Measurements from ENCODE around the gene PTGDS. TPM values are rescaled to one million over a fixed set of nuclear protein-coding genes. Genes with fewer than 3 reads are reported as not detected.
A peak's percentile ranks its signal among the peaks of the same experiment; 100 is the strongest.

Gene PTGDS
- total RNA-seq, 1 donor: not detected

DNA sequence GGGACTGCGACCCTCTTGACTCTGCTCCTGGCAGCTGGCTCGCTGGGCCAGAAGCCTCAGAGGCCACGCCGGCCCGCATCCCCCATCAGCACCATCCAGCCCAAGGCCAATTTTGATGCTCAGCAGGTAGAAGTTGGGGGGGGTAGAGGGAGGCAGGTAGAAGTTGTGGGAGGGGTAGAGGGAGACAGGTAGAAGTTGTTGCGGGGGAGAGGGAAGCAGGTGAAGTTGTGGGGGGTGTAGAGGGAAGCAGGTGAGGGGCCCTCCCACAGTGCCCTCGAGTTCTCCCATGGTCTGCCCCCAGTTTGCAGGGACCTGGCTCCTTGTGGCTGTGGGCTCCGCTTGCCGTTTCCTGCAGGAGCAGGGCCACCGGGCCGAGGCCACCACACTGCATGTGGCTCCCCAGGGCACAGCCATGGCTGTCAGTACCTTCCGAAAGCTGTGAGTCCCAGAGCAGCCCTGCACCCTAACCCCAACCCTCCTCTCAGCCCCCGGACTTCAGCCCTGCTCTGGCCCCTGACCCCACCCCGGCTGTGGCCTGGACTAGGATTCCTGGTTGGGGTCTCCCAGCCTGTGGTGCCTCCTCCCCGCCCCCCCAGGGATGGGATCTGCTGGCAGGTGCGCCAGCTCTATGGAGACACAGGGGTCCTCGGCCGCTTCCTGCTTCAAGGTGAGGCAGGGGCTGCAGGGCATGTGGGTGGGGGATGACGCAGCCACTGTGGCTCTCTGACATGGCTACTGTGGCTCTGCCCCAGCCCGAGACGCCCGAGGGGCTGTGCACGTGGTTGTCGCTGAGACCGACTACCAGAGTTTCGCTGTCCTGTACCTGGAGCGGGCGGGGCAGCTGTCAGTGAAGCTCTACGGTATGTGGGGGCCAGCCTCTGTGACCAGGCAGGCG, 31.7 kb upstream of the PTGDS start:
- DNase-seq (ENCODE audit: low read depth in 2 of 3, low spot score in 2 of 3): no peak

DNA sequence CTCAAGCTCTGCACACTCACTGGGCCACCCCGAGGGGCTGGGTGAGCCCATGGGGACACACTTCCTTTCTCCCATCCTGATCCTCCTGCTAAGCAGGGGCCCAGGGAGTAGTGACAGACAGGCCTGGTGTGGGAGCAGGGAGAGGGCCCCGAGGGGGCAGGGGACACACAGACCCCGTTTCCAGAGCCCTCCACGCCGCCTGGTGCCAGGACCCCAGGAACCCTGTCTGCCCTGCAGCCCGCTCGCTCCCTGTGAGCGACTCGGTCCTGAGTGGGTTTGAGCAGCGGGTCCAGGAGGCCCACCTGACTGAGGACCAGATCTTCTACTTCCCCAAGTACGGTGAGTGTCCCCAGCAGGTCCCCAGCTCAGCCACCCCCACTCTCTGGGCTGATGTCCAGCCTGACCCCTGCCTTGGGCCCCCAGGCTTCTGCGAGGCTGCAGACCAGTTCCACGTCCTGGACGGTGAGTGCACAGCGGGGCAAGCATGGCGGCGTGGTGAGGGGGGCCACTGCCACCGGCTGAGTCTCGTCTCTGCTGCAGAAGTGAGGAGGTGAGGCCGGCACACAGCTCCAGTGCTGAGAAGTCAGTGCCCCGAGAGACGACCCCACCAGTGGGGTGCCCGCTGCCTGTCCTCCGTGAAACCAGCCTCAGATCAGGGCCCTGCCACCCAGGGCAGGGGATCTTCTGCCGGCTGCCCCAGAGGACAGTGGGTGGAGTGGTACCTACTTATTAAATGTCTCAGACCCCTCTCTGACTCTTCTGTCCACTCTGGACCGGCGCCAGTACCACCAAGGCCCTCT, 30.9 kb upstream of the PTGDS start:
- no peak for DNase-seq (ENCODE audit: low read depth in 2 of 3, low spot score in 2 of 3)

DNA sequence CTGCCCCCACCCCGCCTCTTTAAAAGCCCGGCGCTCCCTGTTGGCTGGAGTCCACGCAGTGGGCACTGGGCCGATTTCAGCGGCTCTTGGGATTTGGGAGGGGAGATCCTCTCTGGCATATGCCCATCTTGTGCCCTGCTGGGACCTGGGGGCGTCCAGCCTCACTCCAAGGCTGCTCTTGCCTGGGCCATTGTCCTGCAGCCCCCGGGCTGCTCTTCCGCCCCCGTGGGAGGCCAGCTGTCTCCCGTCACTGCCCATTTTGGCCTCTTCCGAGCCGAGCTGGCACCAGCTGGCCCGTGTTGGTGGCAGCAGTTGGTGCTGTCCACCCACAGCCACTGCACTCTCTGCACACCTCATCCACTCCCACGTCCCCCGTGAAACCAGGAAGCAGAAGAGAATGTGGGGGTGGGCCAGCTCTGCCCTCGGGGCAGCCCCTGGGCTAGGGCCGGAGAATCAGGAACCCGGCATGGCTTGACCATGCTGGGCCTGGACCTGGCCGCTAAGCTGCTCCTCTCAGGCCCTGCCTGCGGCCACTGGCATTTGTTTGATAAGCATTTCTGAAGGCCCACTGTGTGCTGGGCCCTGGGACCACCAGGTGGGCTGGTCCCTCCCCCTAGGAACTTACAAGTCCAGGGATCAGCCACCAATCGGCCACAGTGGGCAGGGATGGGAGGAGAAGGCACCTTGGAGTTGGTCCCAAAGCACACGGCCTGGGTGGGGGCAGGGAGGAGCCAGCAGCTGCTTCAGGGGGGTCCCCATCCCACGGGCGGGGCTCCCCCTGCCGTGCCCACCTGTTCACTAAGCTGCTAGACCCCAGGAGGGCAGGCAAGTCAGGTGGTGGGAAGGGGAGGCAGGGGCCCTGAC, 30.0 kb upstream of the PTGDS start:
- no peak for DNase-seq (ENCODE audit: low read depth in 2 of 3, low spot score in 2 of 3)

DNA sequence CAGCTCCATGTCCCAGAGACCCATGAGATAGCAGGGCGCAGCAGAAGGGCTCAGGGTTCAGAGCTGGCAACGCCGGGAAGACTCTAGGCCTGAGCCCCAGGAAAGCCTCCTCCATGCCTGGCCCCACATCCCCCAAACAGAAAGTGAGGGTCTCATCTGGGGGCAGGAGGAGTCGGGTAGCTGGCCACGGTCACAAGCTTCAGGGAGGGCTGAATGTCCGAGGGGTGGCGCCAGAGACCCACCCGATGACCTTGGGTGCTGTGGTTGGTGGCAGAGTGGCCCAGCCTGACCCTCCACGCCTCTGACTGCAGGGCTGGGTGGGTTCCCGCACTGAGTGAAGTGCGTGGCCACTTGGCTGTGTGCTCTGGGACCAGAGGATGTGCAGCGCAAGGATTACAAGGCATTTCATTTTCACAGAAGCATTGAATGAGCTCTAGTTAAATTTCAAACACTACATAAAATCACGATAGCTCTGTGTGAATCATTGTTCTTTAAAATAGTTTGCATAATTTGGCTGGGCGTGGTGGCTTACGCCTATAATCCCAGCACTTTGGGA, 29.3 kb upstream of the PTGDS start:
- DNase-seq (ENCODE audit: low read depth in 2 of 3, low spot score in 2 of 3): peak in 2 of 3 donors; percentile 41 to 47

DNA sequence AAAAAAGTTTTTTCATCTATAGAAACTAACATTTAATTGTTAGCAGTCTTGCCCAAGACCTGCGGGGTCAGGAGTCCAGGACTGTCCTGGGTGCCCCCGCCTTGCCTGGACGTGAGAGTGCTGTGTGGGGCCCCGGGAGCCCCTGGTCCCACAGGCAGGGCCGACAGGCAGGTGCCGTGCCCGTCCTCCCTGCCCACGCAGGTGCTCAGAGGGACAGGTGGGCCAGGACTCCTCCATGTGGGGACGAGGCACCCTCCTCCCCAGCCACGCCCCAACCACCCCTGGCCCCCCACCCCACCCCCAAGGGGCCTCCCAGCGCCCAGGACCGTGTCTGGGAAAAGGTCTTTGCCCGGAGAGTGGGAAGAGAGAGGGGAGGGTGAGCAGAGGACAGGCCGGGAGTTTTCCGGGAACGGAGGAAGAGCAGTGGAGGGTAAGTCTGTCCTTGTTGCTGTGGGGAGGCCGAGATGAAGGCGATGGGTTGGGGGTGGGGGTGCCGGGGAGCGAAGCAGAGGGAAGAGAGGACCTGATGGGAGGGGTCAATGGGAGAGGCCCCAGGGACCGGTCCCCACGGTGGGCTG, 28.0 kb upstream of the PTGDS start:
- no peak for DNase-seq (ENCODE audit: low read depth in 2 of 3, low spot score in 2 of 3)

DNA sequence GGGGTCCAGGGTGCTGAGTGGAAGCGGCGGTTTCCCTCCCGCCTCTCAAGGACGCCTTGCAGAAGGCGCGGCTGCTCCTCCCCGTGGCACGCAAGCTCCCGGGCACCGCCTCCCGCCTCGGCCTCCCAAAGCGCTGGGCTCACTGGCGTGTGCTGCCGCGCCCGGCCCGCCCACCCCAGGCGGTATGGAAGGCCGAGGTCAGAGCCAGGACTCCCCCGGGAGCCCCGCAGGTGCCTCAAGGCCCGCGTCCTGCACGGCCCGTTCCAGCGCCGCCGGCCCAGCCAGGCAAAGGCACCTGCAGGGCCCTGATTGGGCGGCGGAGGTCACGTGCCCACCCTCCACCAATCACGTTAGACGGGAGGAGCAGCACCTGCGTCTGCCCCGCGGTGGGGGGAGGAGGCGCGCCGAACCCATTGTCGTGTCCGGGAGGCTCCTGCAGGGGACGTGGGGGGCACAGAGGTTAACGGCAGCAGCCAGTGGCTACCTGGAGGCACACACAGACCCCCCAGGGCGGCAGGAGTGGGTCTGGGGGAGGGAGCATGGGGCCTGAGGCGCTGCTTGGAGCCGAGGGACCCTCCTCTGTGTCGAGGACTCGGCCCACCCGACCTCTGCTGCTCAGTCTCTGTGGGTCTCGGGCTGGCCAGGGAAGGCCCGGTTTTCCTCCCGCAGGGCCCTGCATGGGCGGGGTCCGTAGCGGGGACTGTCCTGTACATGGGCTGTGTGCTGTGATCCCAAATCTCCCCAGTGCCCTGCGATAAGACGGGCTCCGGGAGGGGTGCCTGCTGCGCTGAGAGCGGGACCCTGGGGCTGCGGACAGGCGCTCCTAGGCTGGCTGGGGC, 27.3 kb upstream of the PTGDS start:
- peak; percentile 92 to 96 (median 95) for DNase-seq (ENCODE audit: low read depth in 2 of 3, low spot score in 2 of 3)

DNA sequence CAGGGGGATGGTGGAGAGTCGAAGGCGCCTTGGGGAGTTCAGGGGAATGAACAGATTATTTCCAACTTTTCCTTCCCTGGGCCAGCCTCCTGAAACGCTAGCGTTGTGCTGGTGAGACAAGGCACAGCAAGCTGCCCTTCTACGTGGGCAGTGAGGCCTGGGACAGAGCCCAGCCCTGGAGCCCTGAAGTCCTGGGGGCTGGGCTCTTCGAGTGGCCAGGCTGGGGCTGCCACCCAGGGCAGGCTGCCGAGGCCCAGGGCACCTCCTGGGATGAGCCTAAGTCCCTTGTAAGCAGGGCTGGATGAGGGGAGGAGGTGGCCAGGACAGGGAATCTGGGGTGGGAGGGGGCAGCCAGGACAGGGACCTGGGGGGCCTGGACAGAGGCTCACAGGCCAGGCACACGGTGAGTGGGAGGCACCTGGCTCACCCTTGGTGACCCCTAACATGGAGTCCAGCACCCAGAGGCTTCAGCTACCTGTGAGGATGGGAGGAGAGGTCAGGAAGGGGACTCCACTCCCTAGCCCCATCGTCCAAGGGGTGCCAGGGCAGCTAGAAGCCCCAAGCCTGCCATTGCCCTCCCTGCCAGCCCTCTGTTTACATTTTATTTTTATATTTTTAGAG, 26.5 kb upstream of the PTGDS start:
- DNase-seq (ENCODE audit: low read depth in 2 of 3, low spot score in 2 of 3): no peak

DNA sequence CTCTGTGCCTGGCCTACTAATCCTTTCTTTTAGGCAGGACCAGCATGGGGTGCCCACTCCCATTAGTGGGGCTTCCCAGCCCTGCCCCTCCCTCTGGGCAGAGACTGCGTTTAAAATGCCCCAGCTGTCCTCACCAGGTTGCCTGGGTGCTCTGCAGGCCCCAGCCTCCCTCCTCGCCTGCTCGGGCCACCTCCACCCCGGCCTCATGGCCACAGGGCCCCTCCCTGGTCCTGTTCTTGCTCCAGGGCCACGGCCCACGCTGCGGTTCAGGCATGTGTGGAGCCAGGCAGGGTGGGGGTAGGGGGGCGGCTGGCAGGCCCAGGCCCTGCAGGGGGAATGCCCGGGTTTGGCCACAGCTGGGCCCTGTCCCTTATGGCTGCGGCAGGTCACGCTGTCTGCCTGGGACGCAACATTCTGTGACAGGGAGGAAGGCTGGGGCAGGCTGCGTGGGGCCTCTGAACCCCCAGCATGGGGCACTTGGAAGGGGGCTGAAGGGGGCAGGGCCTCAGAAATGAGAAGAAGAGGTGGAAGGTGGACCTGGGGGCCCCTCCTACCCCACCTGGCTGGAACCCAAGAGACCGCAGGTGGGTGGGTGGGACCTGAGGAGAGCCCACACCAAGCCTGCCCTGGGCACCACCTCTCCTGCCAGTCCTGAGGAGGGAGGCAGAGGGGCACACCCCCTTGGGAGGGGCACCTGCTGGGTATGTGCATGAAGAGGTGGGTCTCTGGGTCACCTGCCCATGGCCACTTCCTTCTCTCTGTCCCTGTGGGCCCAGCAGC, 25.6 kb upstream of the PTGDS start, which contains the start of gene LCN12:
TSS of gene LCN12 (plus strand) at position 733 of the 780 bp plus-strand sequence. CDS start 55 bp downstream, outside the sequence.
- no peak for DNase-seq (ENCODE audit: low read depth in 2 of 3, low spot score in 2 of 3)

DNA sequence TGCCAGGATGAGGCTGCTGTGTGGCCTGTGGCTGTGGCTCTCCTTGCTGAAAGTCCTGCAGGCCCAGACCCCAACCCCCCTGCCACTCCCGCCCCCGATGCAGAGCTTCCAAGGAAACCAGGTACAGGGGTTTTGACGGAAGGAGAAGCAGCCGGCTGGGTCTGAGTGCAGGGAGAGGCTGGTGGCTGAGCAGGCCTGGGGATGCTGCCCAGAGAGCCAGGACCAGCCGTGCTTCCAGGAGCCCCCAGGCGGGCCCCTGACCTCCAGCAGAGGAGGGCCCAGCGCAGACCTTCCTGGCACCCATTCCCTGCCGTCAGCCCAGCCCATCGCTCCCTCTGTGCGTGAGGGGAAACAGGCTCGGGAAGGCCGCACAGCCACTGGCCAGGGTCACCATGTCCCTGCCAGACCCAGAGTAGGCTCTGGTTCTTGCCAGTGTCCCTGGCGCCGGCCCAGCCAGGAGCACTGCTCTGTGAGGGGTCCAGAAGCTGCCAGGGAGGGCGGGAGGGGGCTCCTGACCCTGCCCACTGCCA, 24.9 kb upstream of the PTGDS start:
- DNase-seq (ENCODE audit: low read depth in 2 of 3, low spot score in 2 of 3): no peak

DNA sequence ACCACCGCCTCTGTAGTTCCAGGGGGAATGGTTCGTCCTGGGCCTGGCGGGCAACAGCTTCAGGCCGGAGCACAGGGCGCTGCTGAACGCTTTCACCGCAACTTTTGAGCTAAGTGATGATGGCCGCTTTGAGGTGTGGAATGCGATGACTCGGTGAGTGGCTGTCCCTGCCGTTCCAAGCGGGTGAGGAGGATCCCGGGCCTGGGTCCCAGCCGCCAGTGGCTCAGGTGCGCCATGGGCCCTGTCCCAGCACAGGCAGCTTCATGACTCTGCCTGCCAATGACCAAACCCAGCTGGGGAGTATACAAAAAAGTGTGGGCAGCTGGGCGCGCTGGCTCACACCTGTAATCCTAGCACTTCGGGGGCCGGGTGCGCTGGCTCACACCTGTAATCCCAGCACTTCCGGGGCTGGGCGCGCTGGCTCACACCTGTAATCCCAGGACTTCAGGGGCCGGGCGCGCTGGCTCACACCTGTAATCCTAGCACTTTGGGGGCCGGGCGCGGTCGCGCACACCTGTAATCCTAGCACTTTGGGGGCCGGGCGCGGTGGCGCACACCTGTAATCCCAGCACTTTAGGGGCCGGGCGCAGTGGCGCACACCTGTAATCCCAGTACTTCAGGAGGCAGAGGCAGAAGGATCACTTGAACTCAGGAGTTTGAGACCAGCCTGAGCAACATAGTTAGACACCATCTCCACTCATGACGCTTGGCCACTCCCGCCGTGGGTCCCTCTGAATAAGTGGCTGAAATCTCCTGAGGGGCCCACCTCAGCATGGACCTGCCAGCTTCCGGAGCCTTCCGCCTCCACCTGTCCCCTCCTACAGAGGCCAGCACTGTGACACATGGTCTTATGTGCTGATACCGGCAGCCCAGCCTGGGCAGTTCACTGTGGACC, 24.2 kb upstream of the PTGDS start:
- DNase-seq (ENCODE audit: low read depth in 2 of 3, low spot score in 2 of 3): no peak

DNA sequence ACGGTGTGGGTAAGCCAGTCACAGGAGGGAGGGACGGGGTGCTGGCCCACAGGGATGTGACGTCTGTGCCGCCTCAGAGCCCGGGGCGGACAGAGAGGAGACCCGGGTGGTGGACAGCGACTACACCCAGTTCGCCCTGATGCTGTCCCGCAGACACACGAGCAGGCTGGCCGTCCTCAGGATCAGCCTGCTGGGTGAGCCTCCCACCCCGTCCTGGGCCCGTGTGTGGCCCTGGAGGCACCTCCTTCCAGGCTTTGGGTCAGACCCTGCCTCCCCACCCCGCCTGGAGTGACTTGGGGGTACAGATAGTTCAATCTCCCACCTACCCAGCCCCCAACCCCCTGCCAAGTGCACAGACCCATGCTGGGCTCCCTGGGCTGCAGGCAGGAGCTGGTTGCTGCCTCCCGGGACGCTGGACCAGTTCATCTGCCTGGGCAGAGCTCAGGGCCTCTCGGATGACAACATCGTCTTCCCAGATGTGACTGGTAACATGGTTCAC, 23.5 kb upstream of the PTGDS start:
- DNase-seq (ENCODE audit: low read depth in 2 of 3, low spot score in 2 of 3): no peak

DNA sequence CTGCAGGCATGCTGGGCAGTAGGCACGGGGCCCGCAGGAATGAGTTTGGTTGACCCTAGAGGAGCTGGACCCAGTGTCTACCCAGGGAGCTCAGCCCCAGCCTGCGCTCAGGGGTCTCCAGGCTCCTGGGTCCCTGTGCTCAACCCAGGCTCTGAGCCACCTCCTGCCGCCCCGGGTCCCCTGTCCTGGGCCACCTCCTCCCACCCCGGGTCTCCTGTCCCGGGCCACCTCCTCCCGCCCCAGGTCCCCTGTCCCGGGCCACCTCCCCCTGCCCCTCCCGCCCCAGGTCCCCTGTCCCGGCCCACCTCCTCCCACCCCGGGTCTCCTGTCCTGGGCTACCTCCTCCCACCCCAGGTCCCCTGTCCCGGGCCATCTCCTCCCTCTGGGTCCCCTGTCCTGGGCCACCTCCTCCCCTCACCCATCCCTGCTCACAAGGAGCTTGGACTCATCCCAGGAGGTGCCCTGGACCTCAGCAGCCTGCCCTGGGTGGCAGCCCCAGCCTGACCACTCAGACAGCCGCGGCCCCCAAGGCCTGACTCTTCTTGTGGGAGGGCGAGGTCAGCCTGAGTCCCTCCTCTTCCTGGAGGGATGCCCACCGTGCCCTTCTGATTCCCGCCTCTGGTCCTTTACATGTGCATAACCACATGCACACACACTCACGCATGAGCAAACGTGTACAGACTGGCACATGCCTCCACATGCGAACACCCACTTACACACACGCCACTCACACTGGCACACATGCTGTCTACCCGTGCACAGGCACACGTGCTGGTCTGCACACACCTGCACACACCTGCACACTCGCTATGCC, 22.8 kb upstream of the PTGDS start:
- DNase-seq (ENCODE audit: low read depth in 2 of 3, low spot score in 2 of 3): no peak

DNA sequence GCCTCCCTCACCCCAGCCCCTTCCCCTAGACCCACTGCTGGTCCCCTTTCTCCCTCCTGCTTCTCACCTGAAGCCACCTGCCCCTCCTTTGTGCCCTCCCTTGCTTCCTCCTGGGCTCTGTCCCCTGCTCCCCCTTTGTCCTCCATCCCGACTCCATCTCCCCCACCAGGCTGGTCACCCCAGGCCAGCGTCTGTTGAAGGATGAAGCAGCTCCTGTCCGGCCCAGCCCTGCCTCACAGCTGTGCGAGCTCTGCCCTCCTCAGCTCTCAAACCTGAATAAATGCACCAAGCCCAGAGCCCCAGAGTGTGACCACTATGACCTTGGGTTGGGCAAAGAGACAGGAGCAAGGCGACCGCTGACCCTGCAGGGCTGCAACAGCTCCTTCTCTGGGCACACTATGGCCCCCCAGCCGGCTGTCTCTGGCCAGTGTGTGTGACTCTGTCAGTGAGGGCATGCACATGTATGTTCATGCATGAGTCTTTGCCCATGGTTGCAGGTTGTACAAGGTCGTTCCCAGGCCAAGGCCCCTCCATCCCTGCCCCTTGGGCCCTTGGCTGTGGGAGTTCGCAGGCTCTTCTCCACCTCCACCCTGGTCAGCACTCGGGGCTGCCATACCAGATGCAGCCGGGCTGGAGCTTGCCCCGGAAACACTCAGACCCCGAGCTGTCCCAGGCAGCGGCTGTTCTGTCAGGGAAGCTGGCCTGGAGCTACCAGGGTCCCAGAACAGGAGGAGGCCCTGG, 21.9 kb upstream of the PTGDS start:
- DNase-seq (ENCODE audit: low read depth in 2 of 3, low spot score in 2 of 3): no peak

DNA sequence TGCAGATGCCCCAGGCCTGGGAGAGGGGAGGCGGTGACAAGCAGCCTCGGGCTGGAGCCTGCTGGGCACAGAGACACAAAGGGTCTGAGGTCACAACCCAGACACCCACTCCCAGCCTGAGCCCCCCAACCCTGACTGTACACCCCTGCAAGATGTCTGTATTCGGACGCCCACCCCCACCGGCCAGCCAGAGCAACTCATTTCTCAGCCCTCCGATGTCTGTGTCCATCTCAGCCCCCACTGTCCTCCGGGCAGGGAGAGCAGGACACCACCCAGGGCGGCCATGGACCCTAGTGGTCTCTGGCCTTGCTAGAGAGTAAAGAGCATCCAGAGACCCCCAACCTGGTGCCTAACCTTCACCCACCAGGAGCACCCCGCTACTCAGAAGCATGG, 21.4 kb upstream of the PTGDS start:
- DNase-seq (ENCODE audit: low read depth in 2 of 3, low spot score in 2 of 3): no peak

DNA sequence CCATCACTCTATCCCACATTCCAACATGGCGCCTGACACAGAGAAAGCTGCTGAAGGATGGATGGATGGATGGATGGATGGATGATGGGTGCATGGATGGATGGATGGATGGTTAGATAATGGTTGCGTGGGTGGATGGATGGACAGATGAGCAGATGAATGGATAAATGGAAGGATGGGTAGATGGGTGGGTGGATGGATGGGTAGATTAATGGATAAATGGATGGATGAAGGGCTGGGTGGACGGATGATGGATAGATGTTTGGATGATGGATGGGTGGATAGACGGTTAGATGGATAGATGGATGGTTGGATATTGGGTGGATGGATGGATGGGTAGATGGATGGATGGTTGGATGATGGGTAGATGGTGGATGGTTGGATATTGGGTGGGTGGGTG, 20.7 kb upstream of the PTGDS start:
- no peak for DNase-seq (ENCODE audit: low read depth in 2 of 3, low spot score in 2 of 3)
